GM21526 (cell line): ENCODE measurements around the gene VAMP4.
"Not testable (repeated sequence)": the region's sequence is repeated elsewhere in the genome, so short reads cannot be mapped to it uniquely, and the experiment has no call there.

ENCODE experiments used
- ATAC-seq: cut with Tn5 transposase; IDR thresholded peaks from one replicate; pipeline ENCODE4 v1.9.1; 2021; ENCODE audit warnings: moderate library complexity; ENCODE audit not compliant: unreplicated experiment, low FRiP score

Gene VAMP4

DNA sequence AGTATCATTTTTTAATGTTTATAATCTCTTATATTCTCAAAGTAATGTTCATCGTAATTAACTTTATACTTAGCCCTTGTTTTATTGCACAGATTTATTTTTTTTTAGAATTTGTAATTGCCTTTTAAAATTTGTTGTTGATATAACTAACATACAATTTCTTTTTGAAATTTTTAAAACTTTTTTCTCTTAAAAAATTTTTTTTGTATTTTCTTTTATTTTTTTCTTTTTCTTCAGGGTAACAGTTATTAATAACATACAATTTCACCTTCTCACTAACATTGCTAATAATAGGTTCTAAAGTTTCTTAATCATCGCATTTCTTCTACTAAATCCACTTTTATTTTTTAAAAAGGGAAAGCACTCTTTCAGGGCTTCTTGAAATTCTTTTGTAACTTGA is 11.3 kb upstream of the VAMP4 start:
- no peak for ATAC-seq

DNA sequence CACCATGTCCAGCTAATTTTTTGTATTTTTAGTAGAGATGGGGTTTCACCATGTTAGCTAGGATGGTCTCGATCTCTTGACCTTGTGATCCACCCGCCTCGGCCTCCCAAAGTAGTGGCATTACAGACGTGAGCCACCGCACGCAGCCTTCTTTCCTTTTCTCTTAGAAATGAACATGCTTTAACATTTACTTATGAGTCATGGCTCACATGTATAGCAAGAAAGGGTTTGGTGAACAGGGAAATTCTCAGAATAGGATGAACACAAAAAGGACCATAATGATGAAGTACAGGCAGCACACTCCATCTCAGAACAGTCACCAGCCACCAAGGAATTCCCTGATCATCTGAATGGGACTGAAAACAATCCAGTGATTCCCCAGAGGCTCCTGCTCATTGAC is 9.4 kb upstream of the VAMP4 start:
- no peak for ATAC-seq

DNA sequence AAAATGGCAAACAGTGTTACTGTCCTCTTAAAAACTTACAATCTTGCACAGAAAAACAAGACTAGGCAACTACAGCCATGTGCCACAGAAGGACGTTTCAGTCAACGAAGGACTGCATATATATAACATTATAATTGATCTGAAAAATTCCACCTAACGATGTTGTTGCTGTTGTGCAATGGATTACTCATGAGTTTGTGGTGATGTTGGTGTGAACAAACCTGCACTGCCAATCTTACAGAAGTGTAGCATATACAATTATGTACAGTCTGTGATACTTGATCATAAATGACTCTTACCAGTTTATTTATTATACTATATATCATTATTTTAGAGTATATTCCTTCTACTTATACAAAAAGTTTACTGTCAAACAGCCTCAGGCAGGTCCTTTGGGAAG is 6.8 kb upstream of the VAMP4 start:
- ATAC-seq = no peak

DNA sequence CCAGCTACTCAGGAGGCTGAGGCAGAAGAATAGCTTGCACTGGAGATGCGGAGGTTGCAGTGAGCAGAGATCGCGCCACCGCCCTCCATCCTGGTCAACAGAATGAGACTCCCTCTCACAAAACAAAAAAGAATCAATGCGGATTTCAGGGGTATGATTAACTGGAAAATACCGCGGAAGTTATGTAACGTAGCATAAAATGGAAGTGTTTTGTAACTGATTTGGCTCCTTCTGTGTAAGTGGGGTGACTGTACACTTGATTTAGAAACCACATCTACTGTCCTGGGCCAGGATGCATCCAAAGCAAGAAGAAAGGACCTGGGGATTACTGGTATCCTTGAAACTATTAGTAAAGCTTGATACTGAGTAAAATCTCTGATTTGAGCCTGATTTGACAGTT is 3.1 kb upstream of the VAMP4 start:
- ATAC-seq = no peak

DNA sequence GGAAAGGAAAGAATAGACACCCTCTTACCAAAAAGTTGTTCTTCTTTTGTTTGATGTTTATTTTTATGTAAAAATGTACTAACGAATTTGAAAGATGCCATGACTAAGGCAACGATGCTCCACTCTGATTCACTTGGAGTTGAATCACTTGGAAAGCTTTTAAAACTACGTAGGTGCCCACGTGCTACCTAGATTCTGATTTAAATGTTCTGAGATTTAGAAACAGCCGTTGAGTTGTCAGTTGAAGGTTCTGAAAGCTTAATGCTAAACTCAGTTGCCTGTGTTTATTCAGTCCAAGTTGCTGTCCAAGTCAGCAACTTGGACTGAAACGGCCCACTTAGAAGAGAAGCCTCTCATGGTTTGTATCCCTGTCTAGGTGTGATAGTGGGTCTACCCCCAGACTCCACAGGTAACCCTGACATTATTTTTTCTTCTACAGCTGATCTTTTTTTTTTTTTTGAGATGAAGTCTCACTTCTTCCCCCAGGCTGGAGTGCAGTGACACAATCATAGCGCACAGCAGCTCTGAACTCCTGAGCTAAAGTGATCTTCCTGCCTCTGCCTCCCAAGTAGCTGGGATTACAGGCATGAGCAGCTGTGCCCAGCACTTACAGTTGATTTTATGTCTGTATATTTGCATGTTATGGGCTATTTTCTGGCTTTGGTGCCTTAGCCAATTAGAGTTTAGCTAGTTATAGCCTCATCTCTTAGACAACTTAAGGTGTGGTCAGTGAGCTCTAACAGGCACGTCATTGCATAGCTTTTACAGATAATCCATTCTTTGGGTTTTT is 1.4 kb upstream of the VAMP4 start:
- ATAC-seq = no peak

DNA sequence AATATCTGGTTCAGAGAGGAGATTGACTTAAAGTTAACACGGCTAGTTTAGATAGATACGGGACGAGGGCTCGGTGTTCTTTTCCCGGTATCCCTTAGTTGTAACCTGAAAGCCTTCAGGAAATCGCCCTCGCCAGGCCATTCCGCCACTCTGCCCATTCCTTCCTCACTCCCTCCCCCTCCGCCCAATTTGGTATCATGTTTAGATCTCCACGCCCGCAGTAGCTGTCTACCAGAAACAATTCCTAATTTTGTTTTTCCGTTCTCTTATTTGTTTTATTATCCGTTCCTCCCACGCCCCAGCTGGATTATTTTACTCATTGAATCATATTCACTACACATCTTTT is 685 bp upstream of the VAMP4 start:
- peak; percentile 2 for ATAC-seq

DNA sequence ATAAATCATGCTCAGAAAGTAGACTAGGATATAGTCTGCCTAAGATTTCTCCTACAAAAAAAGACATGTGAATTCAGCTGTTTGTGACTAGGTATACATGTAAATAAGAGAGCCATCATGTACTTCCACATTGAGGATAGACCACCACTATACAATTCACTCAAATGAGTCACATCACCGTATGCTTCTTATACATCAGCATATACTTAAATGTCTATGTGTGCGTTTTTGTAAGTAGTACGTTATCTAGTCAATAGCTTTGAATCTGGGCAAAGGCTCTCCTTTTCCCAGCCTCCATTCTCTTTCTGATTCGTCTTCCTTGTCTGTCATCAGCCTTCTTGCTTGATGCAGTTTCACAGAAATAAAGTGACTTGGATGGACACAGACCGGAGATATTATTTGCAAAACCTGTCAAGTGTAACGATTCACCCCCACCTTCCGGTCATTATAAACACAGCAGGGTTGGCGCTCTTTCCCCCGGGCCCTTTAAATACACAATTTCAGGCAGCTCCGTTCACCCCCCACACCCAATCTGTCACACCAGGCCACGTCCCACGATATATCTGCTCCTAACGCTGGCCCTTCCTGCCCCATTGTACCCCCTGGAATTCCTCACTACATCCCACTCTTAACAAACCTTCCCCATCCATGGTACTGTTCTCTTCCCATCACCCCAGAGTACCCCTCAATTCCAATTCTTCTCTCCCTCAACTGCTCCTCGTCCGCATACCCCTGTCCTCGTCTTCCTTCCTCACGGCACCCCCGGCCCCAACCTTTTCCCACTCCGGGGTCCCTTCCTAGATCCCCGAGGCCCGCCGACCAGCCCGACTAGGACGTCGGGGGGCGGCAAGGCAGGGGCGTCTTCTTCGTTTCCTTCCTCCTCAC is 636 bp downstream of the VAMP4 start:
- ATAC-seq = peak; percentile 44

DNA sequence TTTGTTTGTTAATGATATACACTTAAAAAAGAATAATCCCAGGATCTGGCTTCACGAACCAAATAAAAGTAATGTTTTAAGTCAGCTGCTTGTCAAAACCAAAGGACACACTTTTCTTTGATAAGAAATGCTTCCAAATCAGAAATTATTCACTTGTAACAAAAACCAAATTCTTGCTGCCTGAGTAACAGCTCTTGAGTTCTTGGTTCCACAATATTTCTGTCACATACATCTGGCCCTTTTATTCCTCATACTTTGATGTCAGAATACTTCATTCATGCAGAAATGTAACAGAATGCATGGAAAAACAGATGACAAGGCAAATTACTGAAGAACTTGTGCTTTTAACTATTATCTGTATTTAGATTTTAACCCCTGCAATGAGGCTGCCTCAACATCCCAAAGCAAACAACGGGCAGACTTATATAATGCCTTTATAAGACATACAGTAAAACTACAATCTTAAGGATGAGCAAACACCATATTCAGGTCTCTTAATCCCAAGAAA is 1.5 kb downstream of the VAMP4 start:
- no peak for ATAC-seq

DNA sequence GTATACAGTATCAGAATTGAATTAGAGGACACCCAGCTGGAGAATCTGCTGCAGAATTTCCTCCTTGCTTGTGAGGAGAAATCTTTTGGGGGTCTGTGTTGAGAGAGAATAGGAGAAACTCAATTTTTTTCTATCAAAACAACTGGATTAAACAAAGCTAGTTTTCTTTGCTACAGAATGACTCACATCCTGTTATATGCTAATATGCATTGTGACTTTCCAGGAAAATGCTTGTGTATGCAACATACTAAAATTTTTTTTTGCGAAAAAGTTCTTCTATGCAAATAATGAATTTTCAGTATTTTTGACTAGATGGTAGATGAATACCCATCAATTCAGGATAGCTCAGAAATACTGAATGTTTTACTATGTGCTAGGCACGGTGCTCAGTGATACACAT is 2.2 kb downstream of the VAMP4 start:
- ATAC-seq = no peak

DNA sequence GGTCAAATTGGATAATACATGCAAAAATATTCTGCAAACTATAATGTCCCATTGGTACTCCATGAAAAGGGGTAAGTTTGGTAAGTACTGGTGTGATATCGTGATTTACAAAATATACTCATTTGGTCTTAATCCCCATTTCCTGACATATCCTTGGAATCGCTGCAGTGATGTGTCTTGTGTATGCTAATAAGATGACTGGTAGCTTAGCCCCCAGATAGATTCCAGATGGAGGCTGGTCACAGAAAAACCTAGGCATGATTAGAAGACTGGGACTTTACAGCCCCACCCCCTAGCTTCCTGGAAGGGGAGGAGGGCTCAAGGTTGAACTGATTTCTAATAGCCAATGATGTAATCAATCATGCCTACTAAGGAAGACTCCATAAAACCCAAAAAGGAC is 3.0 kb downstream of the VAMP4 start:
- no peak for ATAC-seq

DNA sequence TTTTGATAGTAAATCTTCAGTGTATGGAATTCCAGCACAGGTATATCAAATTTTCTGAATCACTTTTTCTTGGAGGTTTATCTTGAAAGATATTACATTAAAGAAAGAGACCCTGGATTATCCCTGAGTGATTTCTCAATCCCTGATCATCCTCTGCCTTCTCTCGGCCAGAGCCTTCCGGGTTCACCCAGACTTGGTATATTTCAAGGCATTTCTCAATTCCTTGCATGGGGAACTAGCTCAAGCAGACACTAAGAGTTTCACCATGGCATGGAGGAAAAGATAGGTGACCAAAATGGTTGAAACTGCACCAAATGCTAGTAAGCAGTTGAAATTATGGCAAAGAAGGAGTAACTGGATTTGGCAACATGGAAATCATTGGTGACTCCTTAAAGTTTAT is 5.7 kb downstream of the VAMP4 start:
- no peak for ATAC-seq

DNA sequence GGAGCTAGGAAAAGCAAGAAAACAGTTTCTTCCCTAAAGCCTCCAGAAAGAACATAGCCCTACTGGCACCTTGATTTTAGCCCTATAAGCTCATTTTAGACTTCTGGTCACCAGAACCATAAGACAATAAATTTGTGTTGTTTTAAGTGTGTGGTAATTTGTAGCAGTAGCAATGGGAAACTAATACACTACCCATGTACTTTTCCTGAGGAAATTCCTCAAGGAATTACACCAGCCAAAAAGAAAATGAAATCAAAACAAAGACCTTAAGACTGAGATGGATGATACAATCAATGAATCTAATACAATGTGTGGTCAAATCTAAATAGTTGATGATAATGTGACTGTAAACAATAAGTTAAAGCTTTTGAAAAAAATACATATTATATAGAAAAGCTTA is 11.8 kb downstream of the VAMP4 start:
- no peak for ATAC-seq

DNA sequence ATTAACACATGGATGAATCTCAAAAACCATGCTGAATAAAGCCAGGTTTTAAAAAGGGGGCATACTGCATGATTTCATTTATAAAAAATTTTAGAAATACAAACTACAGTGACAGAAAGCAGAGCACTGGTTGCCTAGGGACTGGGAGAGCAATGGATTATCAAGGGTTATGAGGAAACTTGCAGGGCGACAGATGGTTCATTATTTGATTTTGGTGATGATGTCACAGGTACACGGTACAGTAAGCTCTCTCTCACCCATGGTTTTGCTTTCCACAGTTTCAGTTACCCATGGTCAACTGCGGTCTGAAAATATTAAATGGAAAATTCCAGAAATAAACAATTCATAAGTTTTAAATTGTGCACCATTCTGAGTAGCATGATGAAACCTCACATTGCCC is 14.1 kb downstream of the VAMP4 start:
- no peak for ATAC-seq

DNA sequence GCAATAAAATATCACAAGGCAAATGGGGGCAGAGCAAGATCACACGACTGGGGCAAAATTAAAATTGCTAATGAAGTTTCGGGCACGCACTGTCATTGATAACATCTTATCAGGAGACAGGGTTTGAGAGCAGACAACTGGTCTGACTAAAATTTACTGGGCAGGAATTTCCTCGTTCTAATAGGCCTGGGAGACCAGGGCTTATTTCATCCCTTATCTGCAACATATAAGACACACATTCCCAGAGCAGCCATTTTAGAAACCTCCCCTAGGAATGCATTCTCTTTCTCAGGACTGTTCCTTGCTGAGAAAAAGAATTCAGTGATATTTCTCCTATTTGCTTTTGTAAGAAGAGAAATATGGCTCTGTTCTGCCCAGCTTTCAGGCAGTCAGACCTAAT is 18.7 kb downstream of the VAMP4 start:
- not testable (repeated sequence) for ATAC-seq

DNA sequence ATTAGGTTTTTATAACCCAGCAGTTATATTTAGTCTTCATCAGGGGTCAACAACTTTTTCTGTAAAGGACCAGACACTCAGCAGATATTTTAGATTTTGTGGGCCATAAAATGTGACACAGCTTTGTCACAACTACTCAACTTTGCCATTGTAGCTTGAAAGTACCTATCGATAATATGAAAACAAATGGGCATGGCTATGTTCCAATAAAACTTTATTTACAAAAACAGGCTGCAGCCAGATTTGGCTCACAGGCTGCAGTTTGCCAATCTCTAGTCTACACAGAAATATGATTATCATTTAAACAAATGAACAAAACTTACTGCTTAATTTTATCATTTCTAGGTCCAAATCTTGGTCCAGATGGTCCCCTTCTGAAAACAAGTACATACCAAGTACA is 23.0 kb downstream of the VAMP4 start:
- ATAC-seq = no peak

DNA sequence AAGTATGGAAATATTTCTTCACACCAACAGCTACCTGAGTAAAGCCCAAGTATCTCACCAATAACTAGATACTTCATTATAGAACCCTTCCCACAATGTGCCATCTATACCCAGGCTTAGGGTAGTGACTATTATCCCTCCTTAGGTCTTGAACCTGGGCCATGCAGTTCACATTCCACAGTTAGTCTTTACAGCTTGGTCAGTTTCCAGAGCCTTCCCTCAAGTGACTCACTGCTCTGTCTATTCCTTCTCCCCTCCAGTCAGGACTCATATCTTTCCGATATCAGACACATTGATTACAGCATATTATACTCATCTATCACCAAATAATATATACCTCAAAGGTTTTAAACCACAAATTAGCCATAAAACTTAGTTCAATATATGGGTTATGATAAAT is 23.6 kb downstream of the VAMP4 start:
- no peak for ATAC-seq

DNA sequence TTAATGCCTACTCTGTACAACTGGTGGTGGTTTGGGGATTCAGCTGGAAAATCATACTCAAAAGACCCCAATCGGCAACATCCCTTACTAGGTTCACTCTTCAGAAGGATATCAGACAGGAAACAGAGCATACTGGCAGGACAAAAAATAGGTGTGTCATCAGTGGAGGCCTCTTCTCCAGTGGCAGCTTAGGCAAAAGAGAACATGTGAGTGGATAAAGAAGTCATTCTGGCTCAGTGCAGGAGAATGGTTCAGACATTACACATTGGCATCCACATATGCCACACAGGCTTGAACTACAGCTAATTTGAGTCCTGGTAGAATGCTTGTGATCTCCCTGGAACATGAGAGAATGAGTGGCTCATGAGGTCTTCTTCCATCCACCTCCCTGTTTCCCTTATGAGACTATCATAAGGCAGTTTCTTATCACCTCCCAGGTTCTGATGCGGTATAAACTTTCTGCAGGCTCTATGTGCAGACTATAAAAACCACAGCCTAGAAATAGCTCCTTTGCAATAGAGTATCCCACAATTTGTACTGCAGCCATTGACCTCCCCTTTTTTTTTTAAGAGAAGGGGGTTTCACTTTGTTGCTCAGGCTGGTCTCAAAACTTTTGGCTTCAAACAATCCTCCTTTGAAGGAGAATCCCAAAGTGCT is 24.7 kb downstream of the VAMP4 start:
- ATAC-seq = no peak

DNA sequence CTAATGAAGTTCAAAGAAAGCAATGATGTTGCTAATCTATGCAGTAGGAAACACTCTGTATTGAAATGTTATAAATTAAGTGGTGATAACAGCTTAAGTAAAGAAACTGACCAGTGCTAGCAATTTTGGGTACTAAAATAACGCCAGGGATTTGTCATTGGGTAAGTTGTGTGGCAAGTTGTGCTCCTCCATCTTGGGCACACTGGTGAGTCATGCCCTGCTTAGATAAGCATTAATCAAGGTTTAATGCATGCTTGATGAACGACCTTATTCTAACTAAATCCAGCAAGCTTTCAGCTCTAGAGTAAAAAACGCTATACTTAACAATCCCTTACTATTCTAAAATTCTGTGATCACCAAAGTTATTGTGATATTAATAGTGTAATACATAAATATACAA is 25.2 kb downstream of the VAMP4 start:
- ATAC-seq = no peak

DNA sequence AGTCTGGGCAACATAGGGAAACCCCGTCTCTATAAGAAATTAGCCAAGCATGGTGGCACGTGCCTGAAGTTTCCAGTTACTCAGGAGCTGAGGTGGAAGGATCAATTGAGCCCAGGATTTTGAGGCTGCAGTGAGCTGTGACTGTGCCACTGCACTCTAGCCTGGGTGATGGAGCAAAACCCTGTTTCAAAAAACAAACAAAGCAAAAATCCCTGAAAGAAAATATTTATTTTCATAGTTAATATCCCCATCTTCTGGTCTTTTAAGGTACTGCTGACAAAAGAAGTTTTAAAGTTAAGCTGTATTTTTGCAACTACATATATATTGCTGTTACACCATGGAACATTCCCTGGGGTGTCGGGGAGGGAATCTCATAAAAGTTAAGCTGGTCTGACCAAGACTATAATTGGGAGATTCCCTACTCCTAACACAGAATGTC is 26.0 kb downstream of the VAMP4 start:
- ATAC-seq = no peak

DNA sequence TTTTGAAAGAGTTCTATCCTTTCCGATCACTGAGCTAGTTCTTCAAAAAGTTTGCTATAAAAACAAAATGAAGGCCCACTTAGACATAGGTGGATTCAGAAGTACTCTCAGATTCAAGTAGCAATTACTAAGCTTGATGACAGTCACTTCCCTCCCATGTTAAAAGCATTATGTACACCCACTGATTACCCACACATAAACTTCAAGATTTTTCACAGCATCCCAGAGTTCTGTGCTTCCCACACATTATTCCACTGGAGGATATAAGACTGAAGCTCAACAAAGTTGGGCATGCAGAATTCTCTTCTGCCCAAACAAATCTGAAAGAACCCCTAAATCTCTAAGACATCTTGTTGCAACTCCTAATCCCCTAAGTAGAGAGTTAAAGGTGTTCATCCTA is 29.5 kb downstream of the VAMP4 start:
- ATAC-seq = no peak

DNA sequence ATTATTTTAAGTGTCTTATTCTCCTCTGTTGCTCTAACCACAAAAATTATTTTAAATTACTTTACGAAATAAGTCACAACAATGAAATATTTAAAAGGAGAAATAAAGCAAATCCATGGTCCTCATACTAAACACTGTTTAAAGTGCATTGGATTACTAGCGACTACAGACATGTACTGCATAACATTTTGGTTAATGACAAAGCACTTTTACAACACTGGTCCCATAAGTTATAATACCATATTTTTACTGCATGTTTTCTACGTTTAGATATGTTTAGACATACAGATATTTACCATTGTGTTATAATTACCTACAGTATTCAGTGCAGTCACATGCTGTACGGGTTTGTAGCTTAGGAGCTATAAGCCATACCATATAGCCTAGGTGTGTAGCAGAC is 30.2 kb downstream of the VAMP4 start:
- ATAC-seq = no peak
